HepG2 (cell line): Measurements from ENCODE around the gene TXNIP. TPM values are rescaled to one million over a fixed set of nuclear protein-coding genes. Genes with fewer than 3 reads are reported as not detected.
A peak's percentile ranks its signal among the peaks of the same experiment; 100 is the strongest.

Source experiments
- ATAC-seq: fragments of 200-7000 bp; cut with Tn5 transposase; 3 replicates; pipeline ENCODE4 v1.9.1; 2020; ENCODE audit warnings: mild to moderate bottlenecking, moderate library complexity
- BruUV-seq: library from RNA; stranded (reverse); fragments of 400-500 nt; replicated peaks from 2 replicates; lab custom pipeline; 2021; lab: Mats Ljungman, UMichigan
- CTCF ChIA-PET: fragments of 300-600 bp; formaldehyde crosslinking; extraction: SDS; loops from one replicate; lab custom pipeline; 2021; ENCODE audit warnings: low total read pairs, inconsistent platforms, low intra/inter-chr PET ratio; lab: Yijun Ruan, JAX
- POLR2A ChIA-PET: fragments of 350-600 bp; sonication (Branson Sonifier 250); formaldehyde crosslinking; loops from one replicate; lab custom pipeline; 2020; ENCODE audit warnings: antibody characterized with exemption, inconsistent platforms; lab: Yijun Ruan, JAX
- DNase-seq: peaks from one replicate; pipeline ENCODE4 v3.0.0-alpha.2; 2015; ENCODE audit warnings: low spot score
- FAIRE-seq: peaks from 3 replicates; lab custom pipeline; 2011; peaks lifted over from hg19 to GRCh38; lab: Jason Lieb, UNC
- H2AFZ ChIP-seq: one replicate; pipeline ENCODE4 v1.6.1; 2011; ENCODE audit warnings: low read length, inconsistent platforms
- H3K27ac ChIP-seq: fragments of 300-600 bp; 3 replicates; pipeline ENCODE4 v1.8.0; 2011; ENCODE audit warnings: mixed run types, mild to moderate bottlenecking, mixed read lengths, low read length, inconsistent platforms; ENCODE audit not compliant: insufficient read depth; ENCODE audit errors: extremely low read length
- H3K27me3 ChIP-seq, 2 experiments: fragments of 200-600 bp in 1 of 2; 2 replicates in 1 of 2; 3 replicates in 1 of 2; pipeline versions ENCODE4 v1.6.0 to v1.8.0; 2011; ENCODE audit warnings: low read length in 2 of 2, mild to moderate bottlenecking in 2 of 2, moderate library complexity in 2 of 2, inconsistent platforms in 1 of 2; ENCODE audit not compliant: insufficient read depth in 2 of 2, control insufficient read depth in 1 of 2
- H3K36me3 ChIP-seq, 2 experiments: fragments of 200-600 bp in 1 of 2; replicated peaks in 1 of 2; 2 replicates in 1 of 2; 3 replicates in 1 of 2; pipeline versions ENCODE4 v1.5.1 to v1.8.0; 2011; ENCODE audit warnings: low read length in 2 of 2, inconsistent platforms in 1 of 2; ENCODE audit not compliant: insufficient read depth in 2 of 2, control insufficient read depth in 1 of 2
- H3K4me1 ChIP-seq: 2 replicates; pipeline ENCODE4 v1.5.1; 2012; ENCODE audit warnings: low read length, inconsistent platforms; ENCODE audit not compliant: insufficient read depth
- H3K4me2 ChIP-seq: 2 replicates; pipeline ENCODE4 v1.6.0; 2011; ENCODE audit warnings: low read depth, low read length, inconsistent platforms
- H3K4me3 ChIP-seq, 3 experiments: fragments of 200-600 bp in 1 of 3; sonication (generic), shearing (Covaris generic) in 1 of 3; replicated peaks in 1 of 3; 2 replicates each; pipeline ENCODE4 v1.5.1; 2011 to 2016; ENCODE audit warnings: low read length in 3 of 3, inconsistent platforms in 2 of 3, low read depth in 2 of 3, mild to moderate bottlenecking in 2 of 3, control low read depth in 1 of 3, mixed read lengths in 1 of 3; ENCODE audit not compliant: insufficient read depth in 1 of 3
- H3K79me2 ChIP-seq: one replicate; pipeline ENCODE4 v1.6.1; 2011; ENCODE audit warnings: low read length, inconsistent platforms; ENCODE audit not compliant: insufficient read depth
- H3K9ac ChIP-seq: 2 replicates; pipeline ENCODE4 v1.6.0; 2011; ENCODE audit warnings: mild to moderate bottlenecking, low read depth, low read length, inconsistent platforms; ENCODE audit not compliant: insufficient read depth
- H3K9me3 ChIP-seq: 2 replicates; pipeline ENCODE4 v1.5.1; 2012; ENCODE audit warnings: mild to moderate bottlenecking, low read length
- H4K20me1 ChIP-seq: 2 replicates; pipeline ENCODE4 v1.6.0; 2011; ENCODE audit warnings: inconsistent platforms, mild to moderate bottlenecking, low read length, moderate library complexity; ENCODE audit not compliant: insufficient read depth
- CAMTA2 ChIP-seq: sonication (generic); formaldehyde crosslinking; IDR thresholded peaks from 2 replicates; pipeline ENCODE4 v1.4.0; 2020; ENCODE audit warnings: mild to moderate bottlenecking, missing genetic modification reagents, borderline replicate concordance
- FLYWCH1 ChIP-seq: sonication (generic); formaldehyde crosslinking; IDR thresholded peaks from 2 replicates; pipeline ENCODE4 v1.8.1; 2023; ENCODE audit warnings: mild to moderate bottlenecking, missing genetic modification reagents
- GABPB1 ChIP-seq: IDR thresholded peaks from 2 replicates; pipeline ENCODE4 v1.6.1; 2016; ENCODE audit warnings: mild to moderate bottlenecking, missing genetic modification reagents, moderate library complexity, missing compliant biosample characterization
- GATAD1 ChIP-seq: IDR thresholded peaks from 2 replicates; pipeline ENCODE4 v1.6.1; 2016; ENCODE audit warnings: missing genetic modification reagents, missing compliant biosample characterization
- GLI4 ChIP-seq: sonication (generic); formaldehyde crosslinking; IDR thresholded peaks from 2 replicates; pipeline ENCODE4 v1.5.1; 2020; ENCODE audit warnings: missing genetic modification reagents, mild to moderate bottlenecking, moderate library complexity, borderline replicate concordance
- HDAC2 ChIP-seq: sonication (generic); formaldehyde crosslinking; IDR thresholded peaks from 2 replicates; pipeline ENCODE4 v1.4.0; 2020; ENCODE audit warnings: missing genetic modification reagents
- HMG20A ChIP-seq: IDR thresholded peaks from 2 replicates; pipeline ENCODE4 v1.6.1; 2016; ENCODE audit warnings: borderline replicate concordance
- HNF4A ChIP-seq: sonication (generic); formaldehyde crosslinking; IDR thresholded peaks from 2 replicates; pipeline ENCODE4 v1.4.0; 2020; ENCODE audit warnings: missing genetic modification reagents
- IRF2 ChIP-seq: IDR thresholded peaks from 2 replicates; pipeline ENCODE4 v1.6.1; 2018; ENCODE audit warnings: missing genetic modification reagents, missing compliant biosample characterization
- IRX3 ChIP-seq: sonication (generic); formaldehyde crosslinking; IDR thresholded peaks from 2 replicates; pipeline ENCODE4 v1.8.1; 2023; ENCODE audit warnings: mild to moderate bottlenecking, low read depth, missing genetic modification reagents, borderline replicate concordance
- JDP2 ChIP-seq: sonication (generic); formaldehyde crosslinking; IDR thresholded peaks from 2 replicates; pipeline ENCODE4 v1.8.1; 2022; ENCODE audit warnings: missing genetic modification reagents, borderline replicate concordance
- MED1 ChIP-seq: sonication (generic); formaldehyde crosslinking; IDR thresholded peaks from 2 replicates; pipeline ENCODE4 v1.4.0; 2020; ENCODE audit warnings: missing genetic modification reagents
- MTF2 ChIP-seq: sonication (generic); formaldehyde crosslinking; IDR thresholded peaks from 2 replicates; pipeline ENCODE4 v1.5.0; 2020; ENCODE audit warnings: missing genetic modification reagents, borderline replicate concordance
- NR2C2 ChIP-seq: sonication (generic); formaldehyde crosslinking; IDR thresholded peaks from 2 replicates; pipeline ENCODE4 v1.4.0; 2020; ENCODE audit warnings: missing genetic modification reagents, mild to moderate bottlenecking, moderate library complexity, borderline replicate concordance
- PHF8 ChIP-seq: sonication (generic); formaldehyde crosslinking; IDR thresholded peaks from 2 replicates; pipeline ENCODE4 v1.5.0; 2020; ENCODE audit warnings: missing genetic modification reagents
- RORA ChIP-seq: sonication (generic); formaldehyde crosslinking; IDR thresholded peaks from 2 replicates; pipeline ENCODE4 v1.5.0; 2020; ENCODE audit warnings: mild to moderate bottlenecking, missing genetic modification reagents, moderate library complexity
- SOX5 ChIP-seq: IDR thresholded peaks from 2 replicates; pipeline ENCODE4 v1.6.1; 2016; ENCODE audit warnings: borderline replicate concordance
- ZNF205 ChIP-seq: IDR thresholded peaks from 2 replicates; pipeline ENCODE4 v1.6.1; 2018; ENCODE audit warnings: missing biosample characterization, missing genetic modification reagents
- ZNF337 ChIP-seq: sonication (generic); formaldehyde crosslinking; IDR thresholded peaks from 2 replicates; pipeline ENCODE4 v1.5.1; 2020; ENCODE audit warnings: missing genetic modification reagents, low read depth, mild to moderate bottlenecking, borderline replicate concordance
- ZNF572 ChIP-seq: sonication (generic); formaldehyde crosslinking; IDR thresholded peaks from 2 replicates; pipeline ENCODE4 v1.5.1; 2020; ENCODE audit warnings: mild to moderate bottlenecking, missing genetic modification reagents
- WGBS: methylation state at CpG from one replicate; pipeline ENCODE4 v1.1.6; 2017; ENCODE audit warnings: low lambda C conversion rate; 5-methylcytosine and 5-hydroxymethylcytosine counted together
- in situ Hi-C: cut with HindIII; loops from 2 replicates; pipeline ENCODE4 v1.10.0; 2017; ENCODE audit warnings: low pct_unique_long_range_greater_than_20kb; ENCODE audit not compliant: extremely low pct_ligation_motif_present
- intact Hi-C: fragments of 100-400 bp; cut with micrococcal nuclease; formaldehyde crosslinking; loops from one replicate; pipeline ENCODE4 v1.10.0; 2022; ENCODE audit not compliant: unreplicated experiment
- polyA plus RNA-seq, 8 experiments: library from polyadenylated mRNA; depleted of rRNA in 3 of 8; stranded (reverse) in 7 of 8; unstranded in 1 of 8; fragments of >200 nt; fragmentation: Illumina TruSeq in 4 of 8; extraction: Trizol in 4 of 8; gene quantifications; 2 replicates each; pipeline versions ENCODE4 v1.2.1 to v1.2.3, GENCODE V29; 2011 to 2016; ENCODE audit warnings: low read depth in 4 of 8, missing spikeins in 1 of 8, mixed read lengths in 1 of 8; ENCODE audit not compliant: insufficient read depth in 1 of 8
- total RNA-seq, 5 experiments: library from RNA; depleted of rRNA; stranded (reverse); fragments of >200 nt; fragmentation: Illumina TruSeq; extraction: Trizol; gene quantifications; 2 replicates each; pipeline ENCODE4 v1.2.3, GENCODE V29; 2016; ENCODE audit warnings: low read depth in 1 of 5
- TF ChIP-seq, protein P1 (sequence below): sonication (generic); formaldehyde crosslinking; IDR thresholded peaks from 2 replicates; pipeline ENCODE4 v1.4.0; 2020; ENCODE audit warnings: missing genetic modification reagents
- TF ChIP-seq, protein P2 (sequence below): sonication (generic); formaldehyde crosslinking; IDR thresholded peaks from 2 replicates; pipeline ENCODE4 v1.9.0; 2022; ENCODE audit warnings: low read depth, missing genetic modification reagents

TXNIP gene
- total and polyA plus RNA-seq, 2 of the 13 experiments (the other 11 are each of a cell fraction or from before 2014, with no cell fraction given), result 24.4 to 237 TPM

- DNase-seq, result peak; percentile 66
- H3K36me3 ChIP-seq, result no peaks in the 10 kb centered on the region
- peak overlapping the region; percentile 14 for H3K27ac ChIP-seq
- ChIA-PET CTCF (interaction anchor here (0.9 kb wide), 1 partner anchor 41 kb away, joined by 3 read pairs; no protein-coding TSS in a partner anchor), POLR2A (interaction anchor here (0.6 to 2.0 kb wide), 2 partner anchors 8 to 14 kb away, joined by 3 to 10 read pairs; partner anchors contain the start of genes ANKRD34A and POLR3GL)
- H4K20me1 ChIP-seq, result no peaks in the 10 kb centered on the region
- peak overlapping the region; percentile 41 for H3K4me2 ChIP-seq
- no peaks in the 10 kb centered on the region for H3K9me3 ChIP-seq
- no peaks in the 10 kb centered on the region for H3K79me2 ChIP-seq
- FAIRE-seq, result peak; percentile 95
- WGBS, result 17% methylated on average over 7 of the region's 7 CpGs
- ATAC-seq, result peak; percentile 95
- H3K4me1 ChIP-seq, result peaks cover 23% of the 10 kb centered on the region
- H3K27me3 ChIP-seq, result no peaks in the 10 kb centered on the region
- in situ Hi-C loops (no loop called here), intact Hi-C loops (no loop called here)
- H2AFZ ChIP-seq, result no peak overlapping the region
- BruUV-seq, result no TSS peak
- H3K9ac ChIP-seq, result no peak overlapping the region
- no peak overlapping the region for H3K4me3 ChIP-seq
- TF ChIP-seq HDAC2 (peak; percentile 66), SOX5 (CRISPR knock-in tag) (peak; percentile 43; the same call in 1 of the 2 replicates), PHF8 (no peak), HMG20A (CRISPR knock-in tag) (peak; percentile 57), GATAD1 (CRISPR knock-in tag) (no peak), GABPB1 (CRISPR knock-in tag) (0 out of 2 replicates have a peak, but pooled peaks have one; percentile 31), HNF4A (CRISPR knock-in tag) (peak; percentile 79), IRX3 (CRISPR knock-in tag) (no peak), MTF2 (CRISPR knock-in tag) (no peak), ZNF572 (CRISPR knock-in tag) (no peak), RORA (CRISPR knock-in tag) (no peak), ZNF205 (CRISPR knock-in tag) (peak; percentile 53; the same call in 1 of the 2 replicates), MED1 (CRISPR knock-in tag) (peak; percentile 40; the same call in 1 of the 2 replicates), ZNF337 (no peak), CAMTA2 (no peak), JDP2 (CRISPR knock-in tag) (no peak), NR2C2 (peak; percentile 55; the same call in 1 of the 2 replicates), GLI4 (CRISPR knock-in tag) (no peak), FLYWCH1 (CRISPR knock-in tag) (no peak), IRF2 (CRISPR knock-in tag) (0 out of 2 replicates have a peak, but pooled peaks have one; percentile 31)
- TF ChIP-seq, protein P1, sequence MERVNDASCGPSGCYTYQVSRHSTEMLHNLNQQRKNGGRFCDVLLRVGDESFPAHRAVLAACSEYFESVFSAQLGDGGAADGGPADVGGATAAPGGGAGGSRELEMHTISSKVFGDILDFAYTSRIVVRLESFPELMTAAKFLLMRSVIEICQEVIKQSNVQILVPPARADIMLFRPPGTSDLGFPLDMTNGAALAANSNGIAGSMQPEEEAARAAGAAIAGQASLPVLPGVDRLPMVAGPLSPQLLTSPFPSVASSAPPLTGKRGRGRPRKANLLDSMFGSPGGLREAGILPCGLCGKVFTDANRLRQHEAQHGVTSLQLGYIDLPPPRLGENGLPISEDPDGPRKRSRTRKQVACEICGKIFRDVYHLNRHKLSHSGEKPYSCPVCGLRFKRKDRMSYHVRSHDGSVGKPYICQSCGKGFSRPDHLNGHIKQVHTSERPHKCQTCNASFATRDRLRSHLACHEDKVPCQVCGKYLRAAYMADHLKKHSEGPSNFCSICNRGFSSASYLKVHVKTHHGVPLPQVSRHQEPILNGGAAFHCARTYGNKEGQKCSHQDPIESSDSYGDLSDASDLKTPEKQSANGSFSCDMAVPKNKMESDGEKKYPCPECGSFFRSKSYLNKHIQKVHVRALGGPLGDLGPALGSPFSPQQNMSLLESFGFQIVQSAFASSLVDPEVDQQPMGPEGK (CRISPR knock-in tag), result peak; percentile 45; the same call in 1 of the 2 replicates
- TF ChIP-seq, protein P2, sequence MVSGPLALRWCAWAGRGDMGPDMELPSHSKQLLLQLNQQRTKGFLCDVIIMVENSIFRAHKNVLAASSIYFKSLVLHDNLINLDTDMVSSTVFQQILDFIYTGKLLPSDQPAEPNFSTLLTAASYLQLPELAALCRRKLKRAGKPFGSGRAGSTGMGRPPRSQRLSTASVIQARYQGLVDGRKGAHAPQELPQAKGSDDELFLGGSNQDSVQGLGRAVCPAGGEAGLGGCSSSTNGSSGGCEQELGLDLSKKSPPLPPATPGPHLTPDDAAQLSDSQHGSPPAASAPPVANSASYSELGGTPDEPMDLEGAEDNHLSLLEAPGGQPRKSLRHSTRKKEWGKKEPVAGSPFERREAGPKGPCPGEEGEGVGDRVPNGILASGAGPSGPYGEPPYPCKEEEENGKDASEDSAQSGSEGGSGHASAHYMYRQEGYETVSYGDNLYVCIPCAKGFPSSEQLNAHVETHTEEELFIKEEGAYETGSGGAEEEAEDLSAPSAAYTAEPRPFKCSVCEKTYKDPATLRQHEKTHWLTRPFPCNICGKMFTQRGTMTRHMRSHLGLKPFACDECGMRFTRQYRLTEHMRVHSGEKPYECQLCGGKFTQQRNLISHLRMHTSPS (CRISPR knock-in tag), result peak; percentile 44; the same call in 1 of the 2 replicates
Observed at GRCh38 chr1:145972580-145972979, 23.8 kb downstream of the TXNIP start.
